Upper lobe of left lung (tissue), 6 donors: ENCODE results near the gene CDS2. TPM values are rescaled to one million over a fixed set of nuclear protein-coding genes. Genes with fewer than 3 reads are reported as not detected.

Source experiments
- ATAC-seq, 2 donors: fragments of 200-7000 bp; cut with Tn5 transposase; one replicate each; pipeline ENCODE4 v1.9.1; 2022; ENCODE audit warnings: mild to moderate bottlenecking in 2 of 2, moderate library complexity in 2 of 2; ENCODE audit not compliant: low FRiP score in 2 of 2
- DNase-seq, 2 donors: peaks; one replicate each; pipeline ENCODE4 v3.0.0-alpha.2; 2019 to 2020
- H3K27ac ChIP-seq, 4 donors: fragments of 200-600 bp; sonication (generic); one replicate each; pipeline ENCODE4 v1.5.1; 2016 to 2019
- H3K27me3 ChIP-seq, 4 donors: fragments of 200-600 bp; sonication (generic); one replicate each; pipeline ENCODE4 v1.5.1; 2017 to 2019
- H3K36me3 ChIP-seq, 4 donors: fragments of 200-600 bp; sonication (generic); one replicate each; pipeline ENCODE4 v1.5.1; 2016 to 2019
- H3K4me1 ChIP-seq, 4 donors: fragments of 200-600 bp; sonication (generic); one replicate each; pipeline ENCODE4 v1.5.1; 2018 to 2019
- H3K4me3 ChIP-seq, 4 donors: fragments of 200-600 bp; sonication (generic); one replicate each; pipeline ENCODE4 v1.5.1; 2017 to 2019; ENCODE audit warnings: mild to moderate bottlenecking in 2 of 4, moderate library complexity in 1 of 4
- H3K9me3 ChIP-seq, 4 donors: fragments of 200-600 bp; sonication (generic); one replicate each; pipeline ENCODE4 v1.5.1; 2018 to 2019
- CTCF ChIP-seq, 6 experiments: fragments of 450-650 bp in 4 of 6; fragments of 200-600 bp in 2 of 6; sonication (generic) in 2 of 6; IDR thresholded peaks; one replicate each; pipeline ENCODE4 v1.5.1; 2016 to 2019; ENCODE audit warnings: antibody characterized with exemption in 6 of 6
- EP300 ChIP-seq, 4 donors: sonication (generic); formaldehyde crosslinking; IDR thresholded peaks; one replicate each; pipeline ENCODE4 v1.5.1; 2017; ENCODE audit warnings: antibody characterized with exemption in 4 of 4, control low read depth in 2 of 4
- POLR2A ChIP-seq, 4 donors: fragments of 450-650 bp; IDR thresholded peaks; one replicate each; pipeline ENCODE4 v1.5.1; 2016 to 2017; ENCODE audit warnings: antibody characterized with exemption in 4 of 4, mild to moderate bottlenecking in 2 of 4
- POLR2AphosphoS5 ChIP-seq, 2 donors: sonication (generic); formaldehyde crosslinking; IDR thresholded peaks; one replicate each; pipeline ENCODE4 v1.5.1; 2017; ENCODE audit warnings: antibody characterized with exemption in 2 of 2
- WGBS, 2 donors: methylation state at CpG; one replicate each; pipeline ENCODE4 v1.1.5; 2017 to 2018; 5-methylcytosine and 5-hydroxymethylcytosine counted together
- total RNA-seq, 6 donors: library from RNA; depleted of rRNA in 4 of 6; stranded (reverse); fragments of >200 nt in 4 of 6; gene quantifications; one replicate each; pipeline versions ENCODE4 v1.1.0 to v1.2.1, GENCODE V29; 2016 to 2021
- donor health status: DM: no; HTN: no; CAD: no; lungs with moderate emphysema.
- donor health status: DM: no; HTN: yes; CAD: no; lungs with severe emphysema.

Gene CDS2
- total RNA-seq, 6 donors from 2014 or later: 26.2 to 64.0 (median 40.6) TPM

- no peaks in the 10 kb centered on the region for H3K4me1 ChIP-seq
- H3K4me3 ChIP-seq: no peak overlapping the region
- no peaks in the 10 kb centered on the region for H3K27me3 ChIP-seq
- no peak for DNase-seq
- ATAC-seq: no peak
- peaks cover 0 to 5% (median 4%) of the 10 kb centered on the region in 4 donors for H3K36me3 ChIP-seq
- TF ChIP-seq POLR2AphosphoS5 (IDR thresholded peaks at IDR 0.05) (no peak), CTCF (IDR thresholded peaks at IDR 0.05) (no peak), POLR2A (IDR thresholded peaks at IDR 0.05) (no peak), EP300 (IDR thresholded peaks at IDR 0.05) (no peak)
- no peaks in the 10 kb centered on the region for H3K9me3 ChIP-seq
- H3K27ac ChIP-seq: no peak overlapping the region
Measured at GRCh38 chr20:5207138-5207537, 80.3 kb downstream of the CDS2 start.

GRCh38 chr20:5211803-5212714 is 85.3 kb downstream of the CDS2 start:
- Histone ChIP-seq H3K27ac (no peak overlapping the region), H3K4me3 (no peak overlapping the region), H3K9me3 (no peaks in the 10 kb centered on the region), H3K4me1 (peaks cover 0 to 18% (median 6%) of the 10 kb centered on the region in 4 donors), H3K36me3 (peaks cover 0 to 15% (median 4%) of the 10 kb centered on the region in 4 donors), H3K27me3 (no peaks in the 10 kb centered on the region)
- no peak for ATAC-seq
- no peak for DNase-seq
- WGBS, 2 donors: 87 to 92% methylated on average over 8 of the region's 8 CpGs
- TF ChIP-seq POLR2AphosphoS5 (IDR thresholded peaks at IDR 0.05) (no peak), EP300 (IDR thresholded peaks at IDR 0.05) (no peak), CTCF (IDR thresholded peaks at IDR 0.05) (no peak), POLR2A (IDR thresholded peaks at IDR 0.05) (no peak)

- TF ChIP-seq POLR2A (IDR thresholded peaks at IDR 0.05) (no peak), POLR2AphosphoS5 (IDR thresholded peaks at IDR 0.05) (no peak), EP300 (IDR thresholded peaks at IDR 0.05) (no peak), CTCF (IDR thresholded peaks at IDR 0.05) (no peak)
- Histone ChIP-seq H3K27ac (no peak overlapping the region), H3K4me1 (peaks cover 0 to 18% (median 6%) of the 10 kb centered on the region in 4 donors), H3K9me3 (no peaks in the 10 kb centered on the region), H3K27me3 (no peaks in the 10 kb centered on the region), H3K4me3 (no peak overlapping the region), H3K36me3 (peaks cover 0 to 15% (median 4%) of the 10 kb centered on the region in 4 donors)
- ATAC-seq: no peak
- DNase-seq: no peak
- WGBS, 2 donors: 89 to 91% methylated on average over 2 of the region's 2 CpGs
Measured at GRCh38 chr20:5212907-5213487, 86.2 kb downstream of the CDS2 start.

- peak overlapping the region in 1 of 4 donors; percentile 30 for H3K27ac ChIP-seq
- no peak for ATAC-seq
- H3K9me3 ChIP-seq: no peaks in the 10 kb centered on the region
- peaks cover 0 to 15% (median 4%) of the 10 kb centered on the region in 4 donors for H3K36me3 ChIP-seq
- no peak for DNase-seq
- no peak overlapping the region for H3K4me3 ChIP-seq
- no peaks in the 10 kb centered on the region for H3K27me3 ChIP-seq
- TF ChIP-seq POLR2A (IDR thresholded peaks at IDR 0.05): no peak
- no peak for TF ChIP-seq CTCF (IDR thresholded peaks at IDR 0.05)
- TF ChIP-seq EP300 (IDR thresholded peaks at IDR 0.05): no peak
- no peak for TF ChIP-seq POLR2AphosphoS5 (IDR thresholded peaks at IDR 0.05)
- WGBS, 2 donors: 90 to 91% methylated on average over 2 to 3 of the region's 3 CpGs
- peaks cover 0 to 18% (median 6%) of the 10 kb centered on the region in 4 donors for H3K4me1 ChIP-seq
Measured at GRCh38 chr20:5214826-5215225, 88.0 kb downstream of the CDS2 start.
